B cell (primary cell): ENCODE measurements around the gene STPG3.
A peak's percentile ranks its signal among the peaks of the same experiment; 100 is the strongest.

Experiments used
- EZH2 ChIP-seq: IDR thresholded peaks from 2 replicates; pipeline ENCODE4 v1.6.1; 2012; ENCODE audit warnings: borderline replicate concordance, low read depth, mild to moderate bottlenecking, moderate library complexity, low read length; ENCODE audit not compliant: insufficient read depth, poor library complexity, severe bottlenecking
- TF ChIP-seq, protein P1 (sequence below): fragments of 200-600 bp; IDR thresholded peaks from one replicate; pipeline ENCODE4 v1.8.0; 2022; ENCODE audit warnings: antibody characterized with exemption, mild to moderate bottlenecking

DNA sequence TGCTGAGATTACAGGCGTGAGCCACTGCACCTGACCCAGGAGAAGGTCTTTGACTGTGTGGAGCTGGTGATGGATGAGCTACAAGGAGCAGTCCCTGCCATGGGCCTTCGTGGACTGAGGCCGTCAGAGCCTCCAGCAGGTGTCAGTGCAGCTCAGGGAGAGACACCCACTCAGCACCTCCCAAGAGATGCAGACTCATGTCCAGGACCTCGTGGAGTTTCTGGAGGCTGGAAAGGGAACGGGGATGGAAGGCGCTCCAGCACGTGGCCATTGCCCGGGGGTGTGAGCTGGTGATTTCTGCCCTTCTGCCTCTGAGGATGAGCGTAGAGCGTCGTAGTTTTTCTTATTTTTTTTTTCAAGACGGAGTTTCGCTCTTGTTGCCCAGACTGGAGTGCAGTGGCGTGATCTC lies 35.9 kb downstream of the STPG3 start:
- no peak for TF ChIP-seq EZH2
- TF ChIP-seq, protein P1, sequence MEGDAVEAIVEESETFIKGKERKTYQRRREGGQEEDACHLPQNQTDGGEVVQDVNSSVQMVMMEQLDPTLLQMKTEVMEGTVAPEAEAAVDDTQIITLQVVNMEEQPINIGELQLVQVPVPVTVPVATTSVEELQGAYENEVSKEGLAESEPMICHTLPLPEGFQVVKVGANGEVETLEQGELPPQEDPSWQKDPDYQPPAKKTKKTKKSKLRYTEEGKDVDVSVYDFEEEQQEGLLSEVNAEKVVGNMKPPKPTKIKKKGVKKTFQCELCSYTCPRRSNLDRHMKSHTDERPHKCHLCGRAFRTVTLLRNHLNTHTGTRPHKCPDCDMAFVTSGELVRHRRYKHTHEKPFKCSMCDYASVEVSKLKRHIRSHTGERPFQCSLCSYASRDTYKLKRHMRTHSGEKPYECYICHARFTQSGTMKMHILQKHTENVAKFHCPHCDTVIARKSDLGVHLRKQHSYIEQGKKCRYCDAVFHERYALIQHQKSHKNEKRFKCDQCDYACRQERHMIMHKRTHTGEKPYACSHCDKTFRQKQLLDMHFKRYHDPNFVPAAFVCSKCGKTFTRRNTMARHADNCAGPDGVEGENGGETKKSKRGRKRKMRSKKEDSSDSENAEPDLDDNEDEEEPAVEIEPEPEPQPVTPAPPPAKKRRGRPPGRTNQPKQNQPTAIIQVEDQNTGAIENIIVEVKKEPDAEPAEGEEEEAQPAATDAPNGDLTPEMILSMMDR, result peak; percentile 18
